Activated T-helper 17 cell treated with anti-CD3 and anti-CD28 coated beads, Interleukin-2, amount 50 U/mL, for 72 hours (primary cell): ENCODE data around the gene FAM25C. TPM values are rescaled to one million over a fixed set of nuclear protein-coding genes. Genes with fewer than 3 reads are reported as not detected.
"Not testable (repeated sequence)": the region's sequence is repeated elsewhere in the genome, so short reads cannot be mapped to it uniquely, and the experiment has no call there.

ENCODE experiments used
- ATAC-seq: fragments of 150-1000 bp; cut with Tn5 transposase; replicated peaks from 2 replicates; pipeline ENCODE4 v1.10.0; 2021; ENCODE audit warnings: mild to moderate bottlenecking, moderate library complexity
- H3K27ac Mint-ChIP-seq: one replicate; pipeline ENCODE4 v1.8.0; 2022; ENCODE audit warnings: mixed read lengths
- H3K27me3 Mint-ChIP-seq: one replicate; pipeline ENCODE4 v1.8.0; 2022; ENCODE audit warnings: mixed read lengths
- H3K36me3 Mint-ChIP-seq: one replicate; pipeline ENCODE4 v1.8.0; 2022; ENCODE audit warnings: low read depth, mild to moderate bottlenecking, mixed read lengths
- H3K4me1 Mint-ChIP-seq: one replicate; pipeline ENCODE4 v1.8.0; 2022; ENCODE audit warnings: mixed read lengths
- H3K4me3 Mint-ChIP-seq: one replicate; pipeline ENCODE4 v1.8.0; 2022; ENCODE audit warnings: mild to moderate bottlenecking, mixed read lengths
- H3K9me3 Mint-ChIP-seq: one replicate; pipeline ENCODE4 v1.8.0; 2022; ENCODE audit warnings: mixed read lengths
- total RNA-seq, 2 donors: library from RNA; stranded (reverse); gene quantifications; one replicate each; pipeline ENCODE4 v1.2.3, GENCODE V29; 2022

The FAM25C gene
- total RNA-seq, 2 donors from 2014 or later: not detected

GRCh38 chr10:47971598-47971997 lies 28.0 kb downstream of the FAM25C start:
- H3K27ac Mint-ChIP-seq, ATAC-seq, H3K27me3 Mint-ChIP-seq, H3K36me3 Mint-ChIP-seq, H3K4me3 Mint-ChIP-seq, H3K4me1 Mint-ChIP-seq, H3K9me3 Mint-ChIP-seq: not testable (repeated sequence)

GRCh38 chr10:47970047-47970446 lies 29.5 kb downstream of the FAM25C start:
- H3K4me3 Mint-ChIP-seq, H3K27me3 Mint-ChIP-seq, H3K36me3 Mint-ChIP-seq, H3K4me1 Mint-ChIP-seq, H3K27ac Mint-ChIP-seq, H3K9me3 Mint-ChIP-seq, ATAC-seq: not testable (repeated sequence)

GRCh38 chr10:47968988-47969387 lies 30.6 kb downstream of the FAM25C start:
- not testable (repeated sequence) for H3K27me3 Mint-ChIP-seq

GRCh38 chr10:47964280-47965063 lies 35.1 kb downstream of the FAM25C start:
- not testable (repeated sequence) for H3K4me3 Mint-ChIP-seq, H3K36me3 Mint-ChIP-seq, H3K9me3 Mint-ChIP-seq, H3K4me1 Mint-ChIP-seq, H3K27me3 Mint-ChIP-seq, ATAC-seq, H3K27ac Mint-ChIP-seq

More at GRCh38 chr10:47968988-47969387, 30.6 kb downstream of the FAM25C start:
- not testable (repeated sequence) for H3K4me1 Mint-ChIP-seq, H3K27ac Mint-ChIP-seq, H3K4me3 Mint-ChIP-seq, ATAC-seq, H3K9me3 Mint-ChIP-seq, H3K36me3 Mint-ChIP-seq

GRCh38 chr10:47962785-47963184 lies 36.8 kb downstream of the FAM25C start:
- H3K27me3 Mint-ChIP-seq, H3K36me3 Mint-ChIP-seq, H3K27ac Mint-ChIP-seq, H3K9me3 Mint-ChIP-seq, H3K4me3 Mint-ChIP-seq, H3K4me1 Mint-ChIP-seq, ATAC-seq: not testable (repeated sequence)

GRCh38 chr10:47960699-47961098 lies 38.9 kb downstream of the FAM25C start:
- H3K4me1 Mint-ChIP-seq, H3K36me3 Mint-ChIP-seq, H3K9me3 Mint-ChIP-seq, ATAC-seq, H3K27ac Mint-ChIP-seq, H3K27me3 Mint-ChIP-seq, H3K4me3 Mint-ChIP-seq: not testable (repeated sequence)

- H3K4me3 Mint-ChIP-seq, H3K9me3 Mint-ChIP-seq, H3K4me1 Mint-ChIP-seq, H3K27me3 Mint-ChIP-seq, H3K36me3 Mint-ChIP-seq, H3K27ac Mint-ChIP-seq, ATAC-seq: not testable (repeated sequence)
Observed at GRCh38 chr10:47959677-47960076, 39.9 kb downstream of the FAM25C start.

- not testable (repeated sequence) for H3K4me1 Mint-ChIP-seq
- peak; percentile 9 for ATAC-seq
Observed at GRCh38 chr10:47957158-47957557, 42.4 kb downstream of the FAM25C start.

GRCh38 chr10:47947424-47947823 lies 52.2 kb downstream of the FAM25C start:
- not testable (repeated sequence) for H3K9me3 Mint-ChIP-seq, H3K4me1 Mint-ChIP-seq, ATAC-seq, H3K36me3 Mint-ChIP-seq, H3K27ac Mint-ChIP-seq, H3K27me3 Mint-ChIP-seq, H3K4me3 Mint-ChIP-seq

More at GRCh38 chr10:47957158-47957557, 42.4 kb downstream of the FAM25C start:
- H3K9me3 Mint-ChIP-seq, H3K27ac Mint-ChIP-seq, H3K36me3 Mint-ChIP-seq, H3K27me3 Mint-ChIP-seq, H3K4me3 Mint-ChIP-seq: not testable (repeated sequence)

Other genes with a start within 250 kb of the FAM25C start
- gene SYT15B, start 236.2 kb downstream of the FAM25C start, total RNA-seq: under 1 TPM; 0.11 to 0.37 TPM
- gene NPY4R2, start 81.1 kb downstream of the FAM25C start, total RNA-seq: not detected